Pancreas (tissue), 10 donors: ENCODE measurements around the gene KLF6. TPM values are rescaled to one million over a fixed set of nuclear protein-coding genes. Genes with fewer than 3 reads are reported as not detected.

Experiments used
- ATAC-seq, 4 donors: fragments of 200-7000 bp; cut with Tn5 transposase; one replicate each; pipeline versions ENCODE4 v1.8.0 to v1.9.1; 2020; ENCODE audit warnings: mild to moderate bottlenecking in 4 of 4, moderate library complexity in 4 of 4
- DNase-seq, 6 donors: peaks; one replicate each; pipeline ENCODE4 v3.0.0-alpha.2; 2020
- FAIRE-seq: peaks from 2 replicates; lab custom pipeline; 2012; peaks lifted over from hg19 to GRCh38; lab: Jason Lieb, UNC
- H3K27ac ChIP-seq, 4 donors: fragments of 200-600 bp; sonication (generic); 1 replicate in 3 of 4; 2 replicates in 1 of 4; pipeline versions ENCODE4 v1.5.0 to v1.8.0; 2020
- H3K27me3 ChIP-seq, 4 donors: fragments of 200-600 bp; one replicate each; pipeline ENCODE4 v1.8.0; 2021
- H3K36me3 ChIP-seq, 3 donors: fragments of 200-600 bp; sonication (generic) in 1 of 3; one replicate each; pipeline versions ENCODE4 v1.5.0 to v1.8.0; 2020 to 2021
- H3K4me1 ChIP-seq, 3 donors: fragments of 200-600 bp; one replicate each; pipeline ENCODE4 v1.8.0; 2021
- H3K4me3 ChIP-seq, 4 donors: fragments of 200-600 bp; sonication (generic) in 2 of 4; one replicate each; pipeline versions ENCODE4 v1.5.0 to v1.8.0; 2020 to 2021
- H3K9me3 ChIP-seq, 4 donors: fragments of 200-600 bp; one replicate each; pipeline ENCODE4 v1.8.0; 2021
- WGBS, 2 donors: extraction: QIAGEN DNeasy Blood & Tissue Kit; methylation state at CpG; one replicate each; pipeline ENCODE4 v1.1.7; 2013; 5-methylcytosine and 5-hydroxymethylcytosine counted together
- intact Hi-C, 3 donors: fragments of 100-400 bp; cut with DNase I; formaldehyde crosslinking; loops; one replicate each; pipeline versions ENCODE4 v1.11.1 to v1.14.2; 2022
- polyA plus RNA-seq, 2 donors: library from polyadenylated mRNA; stranded (reverse); fragments of 200-250 nt; gene quantifications; one replicate each; pipeline ENCODE4 v1.2.3, GENCODE V29; 2013
- total RNA-seq, 6 donors: library from RNA; stranded (reverse); fragmentation: NEBNext Ultra II Directional in 4 of 6; extraction: Animal tissue kit (Norgen Biotek cat#: 25700) in 4 of 6; gene quantifications; one replicate each; pipeline versions ENCODE4 v1.2.1 to v1.2.4, GENCODE V29; 2021 to 2023
- TF ChIP-seq, protein P1 (sequence below), 4 donors: fragments of 200-600 bp; sonication (generic) in 3 of 4; IDR thresholded peaks; one replicate each; pipeline versions ENCODE4 v1.5.0 to v1.8.0; 2021; ENCODE audit warnings: antibody characterized with exemption in 4 of 4
- donor health status: healthy with polysubstance abuse.
- donor health status: DM: no; HTN: no; CAD: no; lungs with moderate emphysema.
- donor health status: DM: no; HTN: no; CAD: no.
- donor health status: control.
- donor health status: control.
- donor health status: Bipolar disorder and iron deficiency.
- donor health status: DM: yes; HTN: yes; CAD: no.
- donor health status: DM: no; HTN: no; CAD: no.
- donor health status: DM: no; HTN: no; CAD: no.
- donor health status: DM: yes; HTN: yes; CAD: no.

Gene KLF6
- total and polyA plus RNA-seq, 8 donors = 29.0 to 157 (median 57.9) TPM

DNA sequence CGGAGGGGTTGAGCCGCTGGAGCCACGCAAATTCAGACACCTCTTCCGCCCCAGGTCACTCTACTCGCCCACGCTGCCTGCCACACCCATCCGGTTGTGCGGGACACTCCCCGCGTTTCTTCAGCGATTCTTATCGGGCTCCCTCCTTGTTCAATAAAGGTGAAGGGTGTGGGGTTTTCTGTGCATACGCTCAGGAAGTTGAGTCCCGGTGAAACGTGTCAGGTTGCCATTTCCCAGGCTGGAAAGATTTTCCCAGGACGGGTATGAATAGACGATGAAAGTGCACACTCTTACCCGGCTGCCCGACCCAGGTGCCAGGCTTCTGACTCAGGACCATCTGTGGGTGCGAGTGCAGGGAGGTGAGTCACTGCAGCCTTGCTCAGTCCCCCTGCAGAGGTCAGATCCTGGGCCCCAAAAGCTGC is 22.0 kb downstream of the KLF6 start:
- H3K4me1 ChIP-seq = peaks cover 0 to 20% (median 0%) of the 10 kb centered on the region in 3 donors
- H3K36me3 ChIP-seq = no peaks in the 10 kb centered on the region
- 84 to 87% methylated on average over 20 of the region's 20 CpGs for WGBS, 2 donors
- DNase-seq (no peak), FAIRE-seq (no peak), ATAC-seq (peak in 1 of 4 donors; percentile 32)
- H3K27ac ChIP-seq = no peak overlapping the region
- no peak overlapping the region for H3K4me3 ChIP-seq
- intact Hi-C loops = loop anchor here in 1 of 3 donors (10.0 kb wide), 1 partner anchor 528 kb away; no protein-coding TSS in a partner anchor
- TF ChIP-seq, protein P1, sequence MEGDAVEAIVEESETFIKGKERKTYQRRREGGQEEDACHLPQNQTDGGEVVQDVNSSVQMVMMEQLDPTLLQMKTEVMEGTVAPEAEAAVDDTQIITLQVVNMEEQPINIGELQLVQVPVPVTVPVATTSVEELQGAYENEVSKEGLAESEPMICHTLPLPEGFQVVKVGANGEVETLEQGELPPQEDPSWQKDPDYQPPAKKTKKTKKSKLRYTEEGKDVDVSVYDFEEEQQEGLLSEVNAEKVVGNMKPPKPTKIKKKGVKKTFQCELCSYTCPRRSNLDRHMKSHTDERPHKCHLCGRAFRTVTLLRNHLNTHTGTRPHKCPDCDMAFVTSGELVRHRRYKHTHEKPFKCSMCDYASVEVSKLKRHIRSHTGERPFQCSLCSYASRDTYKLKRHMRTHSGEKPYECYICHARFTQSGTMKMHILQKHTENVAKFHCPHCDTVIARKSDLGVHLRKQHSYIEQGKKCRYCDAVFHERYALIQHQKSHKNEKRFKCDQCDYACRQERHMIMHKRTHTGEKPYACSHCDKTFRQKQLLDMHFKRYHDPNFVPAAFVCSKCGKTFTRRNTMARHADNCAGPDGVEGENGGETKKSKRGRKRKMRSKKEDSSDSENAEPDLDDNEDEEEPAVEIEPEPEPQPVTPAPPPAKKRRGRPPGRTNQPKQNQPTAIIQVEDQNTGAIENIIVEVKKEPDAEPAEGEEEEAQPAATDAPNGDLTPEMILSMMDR (IDR thresholded peaks at IDR 0.05) = no peak
- H3K9me3 ChIP-seq = no peaks in the 10 kb centered on the region
- no peaks in the 10 kb centered on the region for H3K27me3 ChIP-seq

- no peak overlapping the region for H3K4me3 ChIP-seq
- 36 to 43% methylated on average over 1 of the region's 1 CpG for WGBS, 2 donors
- DNase-seq (no peak), FAIRE-seq (no peak), ATAC-seq (no peak)
- intact Hi-C loops = loop anchor here in 1 of 3 donors (10.0 kb wide), 1 partner anchor 528 kb away; no protein-coding TSS in a partner anchor
- peaks cover 0 to 20% (median 0%) of the 10 kb centered on the region in 3 donors for H3K4me1 ChIP-seq
- no peaks in the 10 kb centered on the region for H3K27me3 ChIP-seq
- TF ChIP-seq, protein P1 (IDR thresholded peaks at IDR 0.05) = no peak
- H3K9me3 ChIP-seq = no peaks in the 10 kb centered on the region
- no peak overlapping the region for H3K27ac ChIP-seq
- H3K36me3 ChIP-seq = no peaks in the 10 kb centered on the region
Measured at GRCh38 chr10:3762309-3762708, 22.7 kb downstream of the KLF6 start.

GRCh38 chr10:3761904-3762303 is 23.1 kb downstream of the KLF6 start:
- Histone ChIP-seq H3K9me3 (no peaks in the 10 kb centered on the region), H3K27ac (no peak overlapping the region), H3K4me1 (peaks cover 0 to 20% (median 0%) of the 10 kb centered on the region in 3 donors), H3K27me3 (no peaks in the 10 kb centered on the region), H3K36me3 (no peaks in the 10 kb centered on the region), H3K4me3 (no peak overlapping the region)
- DNase-seq = no peak
- no peak for FAIRE-seq
- TF ChIP-seq, protein P1 (IDR thresholded peaks at IDR 0.05) = no peak
- intact Hi-C loops = loop anchor here in 1 of 3 donors (10.0 kb wide), 1 partner anchor 527 kb away; no protein-coding TSS in a partner anchor
- ATAC-seq = peak in 2 of 4 donors; percentile 11 to 40
- WGBS, 2 donors = 55 to 61% methylated on average over 5 of the region's 5 CpGs

GRCh38 chr10:3761021-3761686 is 23.9 kb downstream of the KLF6 start:
- 73 to 88% methylated on average over 8 of the region's 8 CpGs for whole genome bisulfite sequencing, 2 donors
- FAIRE-seq = no peak
- TF ChIP-seq, protein P1 (IDR thresholded peaks at IDR 0.05) = no peak

DNA sequence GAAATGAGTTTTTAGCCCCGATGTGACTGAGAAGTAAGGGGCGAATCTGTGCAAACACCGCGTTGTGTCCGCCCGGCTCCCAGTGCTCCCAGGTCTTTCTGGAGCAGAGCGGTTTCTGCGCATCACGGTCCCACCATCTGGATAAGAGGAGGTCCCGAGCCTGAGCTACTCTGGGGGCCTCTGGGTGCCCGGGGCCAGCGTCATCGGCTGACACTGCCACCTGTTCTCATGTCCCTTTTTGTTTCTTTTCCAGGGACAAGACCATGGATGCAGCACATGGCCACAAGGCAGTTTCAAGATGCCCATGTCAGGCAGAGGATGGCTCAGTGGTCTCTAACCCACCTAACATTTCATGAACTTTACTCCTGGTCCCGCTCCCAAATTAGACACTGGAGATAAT is 24.9 kb downstream of the KLF6 start:
- FAIRE-seq (no peak), ATAC-seq (no peak), DNase-seq (no peak)
- Histone ChIP-seq H3K27me3 (no peaks in the 10 kb centered on the region), H3K9me3 (no peaks in the 10 kb centered on the region), H3K4me3 (no peak overlapping the region), H3K36me3 (no peaks in the 10 kb centered on the region), H3K4me1 (peaks cover 0 to 20% (median 0%) of the 10 kb centered on the region in 3 donors), H3K27ac (no peak overlapping the region)
- intact Hi-C loops = loop anchor here in 1 of 3 donors (10.0 kb wide), 1 partner anchor 525 kb away; no protein-coding TSS in a partner anchor
- WGBS, 2 donors = 85 to 90% methylated on average over 14 of the region's 14 CpGs
- TF ChIP-seq, protein P1 (IDR thresholded peaks at IDR 0.05) = no peak

More at GRCh38 chr10:3761021-3761686, 23.9 kb downstream of the KLF6 start:
- H3K36me3 ChIP-seq = no peaks in the 10 kb centered on the region
- no peaks in the 10 kb centered on the region for H3K27me3 ChIP-seq
- H3K9me3 ChIP-seq = no peaks in the 10 kb centered on the region
- intact Hi-C loops = loop anchor here in 1 of 3 donors (10.0 kb wide), 1 partner anchor 526 kb away; no protein-coding TSS in a partner anchor
- H3K4me3 ChIP-seq = no peak overlapping the region
- H3K27ac ChIP-seq = no peak overlapping the region
- peak in 1 of 4 donors; percentile 40 for ATAC-seq
- peaks cover 0 to 20% (median 0%) of the 10 kb centered on the region in 3 donors for H3K4me1 ChIP-seq
- no peak for DNase-seq
